Renal cortical epithelial cell (primary cell): Measurements from ENCODE around the gene ATP12A. TPM values are rescaled to one million over a fixed set of nuclear protein-coding genes. Genes with fewer than 3 reads are reported as not detected.
A peak's percentile ranks its signal among the peaks of the same experiment; 100 is the strongest.

ENCODE experiments used
- DNase-seq: peaks from one replicate; pipeline ENCODE4 v3.0.0-alpha.2; 2011; ENCODE audit warnings: low read depth
- total RNA-seq: library from RNA; depleted of rRNA; stranded (reverse); fragments of >200 nt; gene quantifications from 2 replicates; pipeline ENCODE4 v1.2.3, GENCODE V29; 2014

The ATP12A gene
- total RNA-seq, 1 donor from 2014 or later, result not detected

DNA sequence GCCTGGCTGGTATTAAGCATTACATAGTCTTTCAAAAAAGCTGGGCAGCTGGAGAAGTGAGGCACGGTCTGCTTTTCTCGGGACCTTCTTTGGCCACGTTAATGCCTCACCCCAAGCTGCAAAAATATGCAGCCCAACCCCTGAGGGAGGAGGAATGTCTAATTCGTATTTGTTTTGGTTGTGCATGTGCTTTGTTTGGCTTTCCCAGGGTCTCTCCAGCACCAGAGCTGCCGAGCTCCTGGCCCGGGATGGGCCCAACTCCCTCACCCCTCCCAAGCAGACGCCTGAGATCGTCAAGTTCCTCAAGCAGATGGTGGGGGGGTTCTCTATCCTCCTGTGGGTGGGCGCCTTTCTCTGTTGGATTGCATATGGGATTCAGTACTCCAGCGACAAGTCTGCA, 7.9 kb downstream of the ATP12A start:
- no peak for DNase-seq

GRCh38 chr13:24688950-24689349, 8.7 kb downstream of the ATP12A start:
- no peak for DNase-seq

GRCh38 chr13:24691381-24691780, 11.2 kb downstream of the ATP12A start:
- no peak for DNase-seq

GRCh38 chr13:24692561-24692960, 12.4 kb downstream of the ATP12A start:
- peak; percentile 6 for DNase-seq

- DNase-seq, result peak; percentile 58
These were observed 13.8 kb downstream of the ATP12A start for GRCh38 chr13:24693862-24694471.

DNA sequence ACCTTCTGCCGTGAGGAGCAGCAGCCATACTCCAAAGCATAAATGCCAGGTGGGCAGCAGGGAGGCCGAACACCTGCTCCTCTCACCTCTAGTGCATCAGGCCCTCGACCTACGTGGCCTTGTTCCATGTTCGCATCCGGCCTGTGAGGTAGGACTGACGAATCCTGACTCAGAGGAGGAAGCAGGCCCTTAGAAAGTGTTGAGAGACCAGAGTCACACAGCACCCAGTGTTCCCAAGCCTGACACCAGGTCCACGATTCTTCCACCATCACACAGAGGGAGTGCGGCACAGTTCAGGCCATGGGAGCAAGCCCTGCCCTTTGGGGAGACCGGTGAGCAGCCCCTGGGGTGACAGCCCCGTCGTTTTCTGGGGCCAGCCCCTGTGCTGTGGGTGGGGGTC, 14.7 kb downstream of the ATP12A start:
- no peak for DNase-seq

DNA sequence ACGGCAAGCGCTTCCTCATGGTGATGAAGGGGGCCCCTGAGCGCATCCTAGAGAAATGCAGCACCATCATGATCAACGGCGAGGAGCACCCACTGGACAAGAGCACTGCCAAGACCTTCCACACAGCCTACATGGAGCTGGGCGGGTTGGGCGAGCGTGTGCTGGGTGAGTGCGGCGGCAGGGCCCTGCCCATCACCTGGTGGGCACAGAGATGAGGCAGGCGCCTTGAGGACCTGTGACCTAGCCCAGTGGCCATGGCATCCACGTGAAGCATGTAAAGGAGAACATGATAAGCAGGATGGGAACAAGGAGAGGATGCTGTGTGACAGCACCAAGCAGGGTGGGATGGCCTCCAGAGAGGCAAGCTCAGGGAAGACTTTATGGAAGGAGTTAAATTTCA, 18.5 kb downstream of the ATP12A start:
- DNase-seq, result no peak

GRCh38 chr13:24699541-24699940, 19.3 kb downstream of the ATP12A start:
- no peak for DNase-seq

GRCh38 chr13:24700539-24700938, 20.3 kb downstream of the ATP12A start:
- DNase-seq, result no peak

DNA sequence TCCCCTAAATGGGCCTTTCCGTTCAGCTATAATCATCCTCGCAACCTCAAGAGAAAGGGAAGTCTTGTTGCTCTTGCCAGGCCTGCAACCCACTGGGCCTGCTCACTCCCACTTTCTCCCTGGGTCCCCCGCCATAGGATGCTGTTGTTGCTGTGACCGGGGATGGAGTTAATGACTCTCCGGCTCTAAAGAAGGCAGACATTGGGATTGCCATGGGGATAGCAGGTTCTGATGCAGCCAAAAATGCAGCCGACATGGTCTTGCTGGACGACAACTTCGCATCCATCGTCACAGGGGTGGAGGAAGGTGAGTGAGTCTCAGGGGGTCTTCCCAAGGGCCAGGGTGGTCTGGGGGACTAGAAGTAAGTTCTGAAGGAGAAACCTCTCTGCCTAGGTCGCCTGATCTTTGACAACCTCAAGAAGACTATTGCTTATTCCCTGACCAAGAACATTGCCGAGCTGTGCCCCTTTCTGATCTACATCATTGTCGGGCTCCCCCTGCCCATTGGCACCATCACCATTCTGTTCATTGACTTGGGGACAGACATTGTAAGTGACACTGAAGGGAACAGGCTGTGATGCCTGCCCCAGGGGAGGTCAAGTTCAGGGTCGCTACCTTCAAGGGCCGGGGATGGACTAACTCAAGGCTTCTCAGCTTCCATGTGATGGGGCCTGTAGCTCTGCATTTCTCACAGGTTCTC, 26.8 kb downstream of the ATP12A start:
- DNase-seq, result no peak

- DNase-seq, result no peak
These were observed 29.1 kb downstream of the ATP12A start for GRCh38 chr13:24709186-24709913.

DNA sequence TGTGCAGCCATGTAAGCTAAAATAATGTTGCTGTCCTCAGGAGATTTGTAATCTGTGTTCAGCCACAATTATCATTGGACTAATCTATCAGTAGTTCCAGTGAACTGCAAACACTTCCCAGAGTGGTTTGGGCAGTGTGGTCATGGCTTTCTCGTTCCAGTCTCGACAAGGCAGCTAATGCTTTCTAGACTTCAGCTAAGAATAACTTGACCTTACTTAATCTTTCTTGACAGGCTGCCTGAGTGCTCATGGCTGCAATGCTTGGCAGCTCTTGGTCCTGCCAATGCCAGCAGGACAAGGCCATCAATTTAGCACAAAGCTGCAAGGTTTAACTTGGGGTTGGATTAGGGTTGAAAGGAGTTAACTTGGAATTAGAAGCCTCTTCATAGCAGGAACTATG, 32.8 kb downstream of the ATP12A start:
- DNase-seq, result no peak

DNA sequence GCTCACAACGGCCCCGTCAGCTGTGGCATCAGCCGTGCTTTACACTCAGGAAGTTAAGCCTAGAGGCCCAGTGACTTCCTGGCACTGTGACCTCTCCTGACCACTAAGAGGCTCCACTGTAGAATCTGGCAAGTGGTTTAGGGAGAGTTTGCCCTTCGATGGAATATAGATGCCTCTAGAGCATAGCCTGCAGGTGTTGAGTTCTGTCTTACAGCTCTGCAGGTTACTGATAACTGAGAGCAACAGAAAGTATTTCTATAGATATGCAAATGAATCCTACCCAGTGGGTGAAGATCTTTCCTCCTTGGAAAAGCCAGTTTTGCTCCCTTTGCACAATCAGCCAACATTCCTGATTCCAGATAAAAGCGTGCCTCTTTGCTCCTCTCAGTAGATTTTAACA, 35.8 kb downstream of the ATP12A start:
- no peak for DNase-seq

- DNase-seq, result no peak
These were observed 36.2 kb downstream of the ATP12A start for GRCh38 chr13:24716446-24716845.

DNA sequence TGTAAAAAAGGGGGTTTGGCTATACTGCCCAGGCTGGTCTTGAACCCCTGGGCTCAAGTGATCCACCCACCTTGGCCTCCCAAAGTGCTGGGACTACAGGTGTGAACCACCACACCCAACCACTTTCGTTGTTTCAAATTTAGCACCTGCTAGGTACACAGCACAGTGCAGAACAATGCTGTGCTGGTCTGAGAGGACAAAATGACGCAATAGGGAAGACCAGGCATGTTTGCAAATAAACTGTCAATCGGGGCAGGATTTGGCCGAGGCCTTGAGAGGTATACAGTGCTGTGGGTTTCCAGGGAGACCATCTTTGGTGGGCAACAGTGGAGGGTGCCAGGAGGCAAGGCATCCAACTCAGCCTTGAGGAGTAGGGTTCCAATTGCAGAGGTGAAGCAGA, 37.0 kb downstream of the ATP12A start:
- no peak for DNase-seq

- no peak for DNase-seq
These were observed 38.2 kb downstream of the ATP12A start for GRCh38 chr13:24718192-24718965.

GRCh38 chr13:24719139-24719538, 38.9 kb downstream of the ATP12A start:
- DNase-seq, result no peak

GRCh38 chr13:24723206-24723605, 43.0 kb downstream of the ATP12A start:
- no peak for DNase-seq

DNA sequence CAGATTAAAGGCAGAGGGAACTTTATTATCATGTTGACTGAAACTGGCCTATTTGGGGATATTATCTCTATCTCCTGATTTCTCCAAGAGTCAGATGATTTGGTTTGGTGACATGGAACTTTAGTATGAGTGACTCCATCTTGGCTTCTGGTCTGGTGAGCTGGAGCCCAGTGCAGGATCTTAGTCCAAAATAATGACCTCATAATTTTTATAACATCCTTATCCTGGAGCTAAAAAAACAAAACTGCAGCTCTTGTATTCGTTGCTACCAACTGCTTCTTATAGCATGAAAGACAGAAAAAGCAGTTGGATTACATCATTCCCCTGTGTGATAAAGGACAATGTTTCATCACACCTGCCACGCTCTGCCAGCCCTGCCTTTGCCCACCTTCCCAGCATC, 44.5 kb downstream of the ATP12A start:
- no peak for DNase-seq

- DNase-seq, result no peak
These were observed 45.2 kb downstream of the ATP12A start for GRCh38 chr13:24725379-24725778.

DNA sequence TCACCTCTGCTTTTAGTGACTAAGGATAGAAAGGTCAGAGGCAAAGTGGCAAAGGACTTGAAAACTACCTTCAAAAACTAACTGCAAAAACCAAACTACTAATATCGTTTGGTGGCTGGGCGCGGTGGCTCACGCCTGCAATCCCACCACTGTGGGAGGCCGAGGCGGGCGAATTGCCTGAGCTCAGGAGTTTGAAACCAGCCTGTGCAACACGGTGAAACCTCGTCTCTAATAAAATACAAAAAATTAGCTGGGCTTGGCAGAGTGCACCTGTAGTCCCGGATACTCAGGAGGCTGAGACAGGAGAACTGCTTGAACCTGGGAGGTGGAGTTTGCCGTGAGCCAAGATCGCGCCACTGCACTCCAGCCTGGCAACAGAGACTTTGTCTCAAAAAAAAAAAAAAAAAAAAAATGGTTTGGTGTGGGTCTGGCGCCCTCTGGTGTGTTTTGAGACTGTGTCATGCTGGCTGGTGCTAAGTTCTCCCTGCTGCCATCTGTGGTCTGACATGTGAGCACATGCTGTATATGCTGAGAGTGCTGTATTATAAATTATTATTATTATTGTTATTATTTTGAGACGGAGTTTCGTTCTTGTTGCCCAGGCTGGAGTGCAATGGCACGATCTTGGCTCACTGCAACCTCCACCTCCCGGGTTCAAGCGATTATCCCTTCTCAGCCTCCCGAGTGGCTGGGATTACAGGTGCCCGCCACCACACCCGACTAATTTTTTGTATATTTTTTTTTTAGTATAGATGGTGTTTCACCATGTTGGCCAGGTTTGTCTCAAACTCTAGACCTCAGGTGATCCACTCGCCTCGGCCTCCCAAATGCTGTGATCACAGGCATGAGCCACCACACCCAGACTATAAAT, 47.8 kb downstream of the ATP12A start:
- peak; percentile 74 for DNase-seq
